ENCODE results near the gene RAD52. TPM values are rescaled to one million over a fixed set of nuclear protein-coding genes. Genes with fewer than 3 reads are reported as not detected.

RAD52 gene
- total RNA-seq, 1 experiment from 2014 or later = 53.9 TPM

DNA sequence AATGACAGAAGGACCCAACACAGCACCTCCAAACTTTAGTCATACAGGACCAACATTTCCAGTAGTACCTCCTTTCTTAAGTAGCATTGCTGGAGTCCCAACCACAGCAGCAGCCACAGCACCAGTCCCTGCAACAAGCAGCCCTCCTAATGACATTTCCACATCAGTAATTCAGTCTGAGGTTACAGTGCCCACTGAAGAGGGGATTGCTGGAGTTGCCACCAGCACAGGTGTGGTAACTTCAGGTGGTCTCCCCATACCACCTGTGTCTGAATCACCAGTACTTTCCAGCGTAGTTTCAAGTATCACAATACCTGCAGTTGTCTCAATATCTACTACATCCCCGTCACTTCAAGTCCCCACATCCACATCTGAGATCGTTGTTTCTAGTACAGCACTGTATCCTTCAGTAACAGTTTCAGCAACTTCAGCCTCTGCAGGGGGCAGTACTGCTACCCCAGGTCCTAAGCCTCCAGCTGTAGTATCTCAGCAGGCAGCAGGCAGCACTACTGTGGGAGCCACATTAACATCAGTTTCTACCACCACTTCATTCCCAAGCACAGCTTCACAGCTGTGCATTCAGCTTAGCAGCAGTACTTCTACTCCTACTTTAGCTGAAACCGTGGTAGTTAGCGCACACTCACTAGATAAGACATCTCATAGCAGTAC lies 64.6 kb downstream of the RAD52 start:
- no peaks in the 10 kb centered on the region for H3K27me3 Mint-ChIP-seq (ENCODE audit: insufficient read depth, unreplicated experiment)
- DNase-seq = no peak
- H3K27ac Mint-ChIP-seq (ENCODE audit: unreplicated experiment) = no peak overlapping the region
- peaks cover 9% of the 10 kb centered on the region for H3K36me3 ChIP-seq (ENCODE audit: control insufficient read depth, insufficient read depth, low read length)
- intact Hi-C loops (cut with micrococcal nuclease; ENCODE audit: unreplicated experiment) = no loop called here
- BruUV-seq (replicated peaks) = TSS peak; percentile 58
- no peaks in the 10 kb centered on the region for H3K4me1 ChIP-seq
- CTCF ChIA-PET = no interaction called here
- TF ChIP-seq, protein P1, sequence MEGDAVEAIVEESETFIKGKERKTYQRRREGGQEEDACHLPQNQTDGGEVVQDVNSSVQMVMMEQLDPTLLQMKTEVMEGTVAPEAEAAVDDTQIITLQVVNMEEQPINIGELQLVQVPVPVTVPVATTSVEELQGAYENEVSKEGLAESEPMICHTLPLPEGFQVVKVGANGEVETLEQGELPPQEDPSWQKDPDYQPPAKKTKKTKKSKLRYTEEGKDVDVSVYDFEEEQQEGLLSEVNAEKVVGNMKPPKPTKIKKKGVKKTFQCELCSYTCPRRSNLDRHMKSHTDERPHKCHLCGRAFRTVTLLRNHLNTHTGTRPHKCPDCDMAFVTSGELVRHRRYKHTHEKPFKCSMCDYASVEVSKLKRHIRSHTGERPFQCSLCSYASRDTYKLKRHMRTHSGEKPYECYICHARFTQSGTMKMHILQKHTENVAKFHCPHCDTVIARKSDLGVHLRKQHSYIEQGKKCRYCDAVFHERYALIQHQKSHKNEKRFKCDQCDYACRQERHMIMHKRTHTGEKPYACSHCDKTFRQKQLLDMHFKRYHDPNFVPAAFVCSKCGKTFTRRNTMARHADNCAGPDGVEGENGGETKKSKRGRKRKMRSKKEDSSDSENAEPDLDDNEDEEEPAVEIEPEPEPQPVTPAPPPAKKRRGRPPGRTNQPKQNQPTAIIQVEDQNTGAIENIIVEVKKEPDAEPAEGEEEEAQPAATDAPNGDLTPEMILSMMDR (IDR thresholded peaks at IDR 0.05; ENCODE audit: insufficient read depth in 1 of 2, low read depth in 1 of 2, low read length in 1 of 2, severe bottlenecking in 1 of 2, unreplicated experiment in 1 of 2) = no peak
- no peaks in the 10 kb centered on the region for H3K9me3 Mint-ChIP-seq (ENCODE audit: unreplicated experiment)
- H3K4me3 Mint-ChIP-seq (ENCODE audit: unreplicated experiment) = no peak overlapping the region
- H3K9me3 ChIP-seq = no peaks in the 10 kb centered on the region
- no peaks in the 10 kb centered on the region for H3K4me1 Mint-ChIP-seq (ENCODE audit: low read depth, unreplicated experiment)
- H3K4me3 ChIP-seq (ENCODE audit: low read depth, low read length) = no peak overlapping the region
- no peaks in the 10 kb centered on the region for H3K27me3 ChIP-seq (replicated peaks; ENCODE audit: control insufficient read depth, insufficient read depth, low read length)
- POLR2A ChIA-PET = no interaction called here
- peaks cover 93% of the 10 kb centered on the region for H3K36me3 Mint-ChIP-seq (ENCODE audit: insufficient read depth, unreplicated experiment)

GRCh38 chr12:880656-881055 lies 68.8 kb downstream of the RAD52 start:
- Histone ChIP-seq H3K4me1 (no peaks in the 10 kb centered on the region), H3K36me3 (ENCODE audit: control insufficient read depth, insufficient read depth, low read length) (peaks cover 4% of the 10 kb centered on the region; the same call in 1 of the 2 replicates), H3K27me3 (replicated peaks; ENCODE audit: control insufficient read depth, insufficient read depth, low read length) (no peaks in the 10 kb centered on the region), H3K4me3 (ENCODE audit: low read depth, low read length) (no peak overlapping the region), H3K9me3 (no peaks in the 10 kb centered on the region)
- Mint-ChIP-seq H3K36me3 (ENCODE audit: insufficient read depth, unreplicated experiment) (peaks cover 76% of the 10 kb centered on the region), H3K27ac (ENCODE audit: unreplicated experiment) (no peak overlapping the region), H3K4me3 (ENCODE audit: unreplicated experiment) (no peak overlapping the region), H3K9me3 (ENCODE audit: unreplicated experiment) (no peaks in the 10 kb centered on the region), H3K4me1 (ENCODE audit: low read depth, unreplicated experiment) (no peaks in the 10 kb centered on the region), H3K27me3 (ENCODE audit: insufficient read depth, unreplicated experiment) (no peaks in the 10 kb centered on the region)
- no TSS peak for BruUV-seq (replicated peaks)
- no peak for DNase-seq
- TF ChIP-seq, protein P1 (IDR thresholded peaks at IDR 0.05; ENCODE audit: insufficient read depth in 1 of 2, low read depth in 1 of 2, low read length in 1 of 2, severe bottlenecking in 1 of 2, unreplicated experiment in 1 of 2) = no peak
- intact Hi-C loops (cut with micrococcal nuclease; ENCODE audit: unreplicated experiment) = no loop called here
- ChIA-PET CTCF (no interaction called here), POLR2A (no interaction called here)

GRCh38 chr12:879641-880040 lies 69.9 kb downstream of the RAD52 start:
- intact Hi-C loops (cut with micrococcal nuclease; ENCODE audit: unreplicated experiment) = no loop called here
- H3K27ac Mint-ChIP-seq (ENCODE audit: unreplicated experiment) = no peak overlapping the region
- H3K27me3 ChIP-seq (replicated peaks; ENCODE audit: control insufficient read depth, insufficient read depth, low read length) = no peaks in the 10 kb centered on the region
- no TSS peak for BruUV-seq (replicated peaks)
- no peak overlapping the region for H3K4me3 Mint-ChIP-seq (ENCODE audit: unreplicated experiment)
- peaks cover 66% of the 10 kb centered on the region for H3K36me3 Mint-ChIP-seq (ENCODE audit: insufficient read depth, unreplicated experiment)
- no peaks in the 10 kb centered on the region for H3K9me3 ChIP-seq
- no peaks in the 10 kb centered on the region for H3K27me3 Mint-ChIP-seq (ENCODE audit: insufficient read depth, unreplicated experiment)
- H3K36me3 ChIP-seq (ENCODE audit: control insufficient read depth, insufficient read depth, low read length) = peaks cover 1% of the 10 kb centered on the region; the same call in 1 of the 2 replicates
- CTCF ChIA-PET = no interaction called here
- TF ChIP-seq, protein P1 (IDR thresholded peaks at IDR 0.05; ENCODE audit: insufficient read depth in 1 of 2, low read depth in 1 of 2, low read length in 1 of 2, severe bottlenecking in 1 of 2, unreplicated experiment in 1 of 2) = no peak
- POLR2A ChIA-PET = no interaction called here
- DNase-seq = no peak
- no peak overlapping the region for H3K4me3 ChIP-seq (ENCODE audit: low read depth, low read length)
- no peaks in the 10 kb centered on the region for H3K9me3 Mint-ChIP-seq (ENCODE audit: unreplicated experiment)
- H3K4me1 ChIP-seq = no peaks in the 10 kb centered on the region
- H3K4me1 Mint-ChIP-seq (ENCODE audit: low read depth, unreplicated experiment) = no peaks in the 10 kb centered on the region
